OCI-LY7 (cell line): ENCODE results near the gene ERN1. TPM values are rescaled to one million over a fixed set of nuclear protein-coding genes. Genes with fewer than 3 reads are reported as not detected.
A peak's percentile ranks its signal among the peaks of the same experiment; 100 is the strongest.

ENCODE experiments used
- BruUV-seq: library from RNA; stranded (reverse); fragments of 400-500 nt; replicated peaks from 2 replicates; lab custom pipeline; 2021; lab: Mats Ljungman, UMichigan
- CTCF ChIA-PET: fragments of 300-600 bp; sonication (Branson Sonifier 250); formaldehyde crosslinking; loops from one replicate; lab custom pipeline; 2022; ENCODE audit warnings: antibody characterized with exemption; ENCODE audit not compliant: unreplicated experiment; lab: Charles Lee
- POLR2A ChIA-PET: fragments of 300-600 bp; sonication (Branson Sonifier 250); formaldehyde crosslinking; loops from one replicate; lab custom pipeline; 2022; ENCODE audit warnings: antibody characterized with exemption; lab: Charles Lee
- DNase-seq: peaks from one replicate; pipeline ENCODE4 v3.0.0-alpha.2; 2015; ENCODE audit warnings: low spot score
- H2AFZ ChIP-seq: fragments of 200-600 bp; sonication (generic), shearing (Covaris generic); 2 replicates; pipeline ENCODE4 v1.6.1; 2014; ENCODE audit warnings: mild to moderate bottlenecking, antibody characterized with exemption, low read length, moderate library complexity
- H3K27ac ChIP-seq: fragments of 200-600 bp; sonication (generic); 2 replicates; pipeline ENCODE4 v1.5.1; 2014; ENCODE audit warnings: mixed run types, low read depth, mild to moderate bottlenecking, moderate library complexity, low read length, inconsistent platforms; ENCODE audit not compliant: poor library complexity, severe bottlenecking
- H3K36me3 ChIP-seq: fragments of 200-600 bp; sonication (generic); 2 replicates; pipeline ENCODE4 v1.6.1; 2014; ENCODE audit warnings: mild to moderate bottlenecking, antibody characterized with exemption, low read length, moderate library complexity, mixed read lengths; ENCODE audit not compliant: insufficient read depth
- H3K4me1 ChIP-seq: fragments of 200-600 bp; sonication (generic); 2 replicates; pipeline ENCODE4 v1.5.1; 2014; ENCODE audit warnings: mild to moderate bottlenecking, low read length; ENCODE audit not compliant: insufficient read depth, poor library complexity, severe bottlenecking
- H3K4me2 ChIP-seq: fragments of 200-600 bp; sonication (generic); 2 replicates; pipeline ENCODE4 v1.6.1; 2014; ENCODE audit warnings: mild to moderate bottlenecking, low read length
- H3K4me3 ChIP-seq: fragments of 200-600 bp; sonication (generic); 2 replicates; pipeline ENCODE4 v1.5.1; 2014; ENCODE audit warnings: mild to moderate bottlenecking, low read depth, low read length; ENCODE audit not compliant: poor library complexity, severe bottlenecking
- H3K79me2 ChIP-seq: fragments of 200-600 bp; sonication (generic); 2 replicates; pipeline ENCODE4 v1.6.1; 2016; ENCODE audit warnings: low read depth, mild to moderate bottlenecking, low read length, moderate library complexity, mixed read lengths; ENCODE audit not compliant: insufficient read depth
- H3K9me2 ChIP-seq: fragments of 200-600 bp; sonication (generic); 2 replicates; pipeline ENCODE4 v1.6.1; 2016; ENCODE audit warnings: mild to moderate bottlenecking, low read length, mixed read lengths; ENCODE audit not compliant: insufficient read depth
- H3K9me3 ChIP-seq: fragments of 200-600 bp; sonication (generic); 2 replicates; pipeline ENCODE4 v1.6.1; 2014; ENCODE audit warnings: mild to moderate bottlenecking, mixed run types, low read length, mixed read lengths
- H4K20me1 ChIP-seq: fragments of 200-600 bp; sonication (generic); 2 replicates; pipeline ENCODE4 v1.6.1; 2014; ENCODE audit warnings: mild to moderate bottlenecking, antibody characterized with exemption, low read length, moderate library complexity, mixed read lengths; ENCODE audit not compliant: insufficient read depth
- EZH2phosphoT487 ChIP-seq: fragments of 200-600 bp; sonication (generic); IDR thresholded peaks from 2 replicates; pipeline ENCODE4 v1.6.1; 2018; ENCODE audit warnings: low read depth, borderline replicate concordance, mild to moderate bottlenecking, mixed run types, antibody characterized with exemption, low read length, moderate library complexity, mixed read lengths
- intact Hi-C: fragments of 100-400 bp; cut with micrococcal nuclease; formaldehyde crosslinking; loops from one replicate; pipeline ENCODE4 v1.10.0; 2022; ENCODE audit not compliant: unreplicated experiment
- total RNA-seq, 2 experiments: library from RNA; depleted of rRNA in 1 of 2; stranded (reverse); fragments of >200 nt in 1 of 2; shearing (Covaris generic) in 1 of 2; gene quantifications; 2 replicates each; pipeline ENCODE4 v1.2.3, GENCODE V29; 2014 to 2022
- TF ChIP-seq, protein P1 (sequence below): fragments of 200-600 bp; sonication (generic); conservative IDR thresholded peaks from 2 replicates; pipeline ENCODE4 v1.5.1; 2014; ENCODE audit warnings: mild to moderate bottlenecking, antibody characterized with exemption, low read length, moderate library complexity, mixed read lengths

The ERN1 gene
- total RNA-seq, 2 experiments from 2014 or later: 22.0 to 70.3 TPM

DNA sequence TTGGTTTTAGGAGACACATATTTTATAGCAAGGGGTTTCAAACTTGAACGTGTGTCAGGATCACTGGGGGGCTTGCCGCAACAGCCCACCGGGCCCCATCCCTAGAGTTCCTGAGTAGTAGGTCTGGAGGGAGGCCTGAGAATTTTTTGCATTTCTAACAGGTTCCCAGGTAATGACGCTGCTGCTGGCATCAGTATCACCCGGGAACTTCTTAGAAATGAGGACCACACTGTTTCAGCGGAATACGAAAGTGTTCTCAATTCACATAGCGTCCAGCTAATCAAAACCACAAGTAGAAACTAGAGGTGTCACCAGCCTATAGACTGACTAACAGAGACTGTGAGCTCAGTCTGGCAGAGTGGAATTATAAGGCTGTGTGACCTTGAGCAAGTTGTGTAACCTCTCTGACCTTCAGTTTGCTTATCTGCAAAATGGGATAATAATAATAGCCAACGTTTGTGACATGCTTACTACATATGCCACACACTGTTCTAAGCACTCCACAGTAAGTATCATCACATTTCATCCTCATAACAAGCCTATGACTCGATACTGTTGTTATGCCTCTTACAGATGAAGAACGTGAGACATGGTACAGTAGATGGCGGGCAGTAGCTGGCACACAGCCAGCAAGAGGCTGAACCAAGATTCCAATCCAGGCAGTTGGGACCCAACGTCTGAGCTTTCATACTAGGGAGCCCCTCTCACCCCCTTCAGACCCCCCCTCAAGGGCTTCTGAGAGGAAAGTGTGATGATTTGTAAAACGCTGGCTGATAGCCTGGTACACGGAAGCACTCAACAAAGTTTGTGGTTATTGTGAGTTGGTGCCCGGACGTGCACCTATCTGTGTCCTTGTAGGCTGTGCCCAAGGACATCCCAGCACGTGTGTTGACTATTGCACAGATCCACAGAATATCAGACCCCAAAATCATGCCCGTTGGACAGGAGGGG, 104.9 kb downstream of the ERN1 start:
- Histone ChIP-seq H3K4me2 (peak overlapping the region; percentile 61; the same call in 1 of the 2 replicates), H3K9me2 (no peaks in the 10 kb centered on the region), H4K20me1 (no peaks in the 10 kb centered on the region), H3K9me3 (no peaks in the 10 kb centered on the region), H3K79me2 (peaks cover 2% of the 10 kb centered on the region; the same call in 1 of the 2 replicates), H2AFZ (peak overlapping the region; percentile 64; the same call in 1 of the 2 replicates), H3K27ac (peak overlapping the region; percentile 20), H3K4me1 (peaks cover 75% of the 10 kb centered on the region), H3K36me3 (no peaks in the 10 kb centered on the region), H3K4me3 (no peak overlapping the region)
- intact Hi-C loops: loop anchor here (1.0 to 5.0 kb wide), 4 partner anchors 74 to 257 kb away; partner anchors contain the start of genes CD79B and CSHL1
- TF ChIP-seq, protein P1, sequence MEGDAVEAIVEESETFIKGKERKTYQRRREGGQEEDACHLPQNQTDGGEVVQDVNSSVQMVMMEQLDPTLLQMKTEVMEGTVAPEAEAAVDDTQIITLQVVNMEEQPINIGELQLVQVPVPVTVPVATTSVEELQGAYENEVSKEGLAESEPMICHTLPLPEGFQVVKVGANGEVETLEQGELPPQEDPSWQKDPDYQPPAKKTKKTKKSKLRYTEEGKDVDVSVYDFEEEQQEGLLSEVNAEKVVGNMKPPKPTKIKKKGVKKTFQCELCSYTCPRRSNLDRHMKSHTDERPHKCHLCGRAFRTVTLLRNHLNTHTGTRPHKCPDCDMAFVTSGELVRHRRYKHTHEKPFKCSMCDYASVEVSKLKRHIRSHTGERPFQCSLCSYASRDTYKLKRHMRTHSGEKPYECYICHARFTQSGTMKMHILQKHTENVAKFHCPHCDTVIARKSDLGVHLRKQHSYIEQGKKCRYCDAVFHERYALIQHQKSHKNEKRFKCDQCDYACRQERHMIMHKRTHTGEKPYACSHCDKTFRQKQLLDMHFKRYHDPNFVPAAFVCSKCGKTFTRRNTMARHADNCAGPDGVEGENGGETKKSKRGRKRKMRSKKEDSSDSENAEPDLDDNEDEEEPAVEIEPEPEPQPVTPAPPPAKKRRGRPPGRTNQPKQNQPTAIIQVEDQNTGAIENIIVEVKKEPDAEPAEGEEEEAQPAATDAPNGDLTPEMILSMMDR: no peak
- TF ChIP-seq EZH2phosphoT487: no peak
- BruUV-seq: no TSS peak
- DNase-seq: no peak
- POLR2A ChIA-PET: interaction anchor here (0.6 to 1.4 kb wide), 5 partner anchors 8 to 113 kb away, joined by 3 read pairs; no protein-coding TSS in a partner anchor
- CTCF ChIA-PET: interaction anchor here (0.6 to 1.1 kb wide), 6 partner anchors 33 to 308 kb away, joined by 3 to 5 read pairs (median 3); no protein-coding TSS in a partner anchor

DNA sequence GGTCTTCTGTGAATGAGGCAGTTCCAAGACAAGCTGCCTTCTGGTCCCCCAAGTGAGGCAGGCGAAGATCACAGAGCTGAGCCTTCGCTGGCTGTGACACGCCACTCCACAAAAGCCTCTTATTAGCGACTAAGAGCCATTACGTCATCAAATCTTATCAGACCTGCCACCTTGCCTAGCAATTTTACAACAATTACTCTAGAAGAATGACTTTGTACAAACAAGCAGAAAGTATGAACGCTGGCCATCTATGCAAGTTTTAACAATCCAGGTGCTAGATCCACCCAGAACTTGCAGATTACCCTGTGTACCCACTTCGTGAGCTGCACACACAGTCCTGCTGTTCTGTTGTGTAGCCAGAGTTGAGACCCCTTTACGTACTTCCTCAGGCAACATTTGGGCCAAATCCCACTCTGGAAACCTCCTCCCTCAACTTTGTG, 105.7 kb downstream of the ERN1 start:
- Histone ChIP-seq H3K4me1 (peaks cover 75% of the 10 kb centered on the region), H3K4me2 (peak overlapping the region; percentile 2; the same call in 1 of the 2 replicates), H3K79me2 (peaks cover 10% of the 10 kb centered on the region), H3K9me3 (no peaks in the 10 kb centered on the region), H3K9me2 (no peaks in the 10 kb centered on the region), H4K20me1 (no peaks in the 10 kb centered on the region), H3K36me3 (no peaks in the 10 kb centered on the region), H3K27ac (peak overlapping the region; percentile 20), H3K4me3 (no peak overlapping the region), H2AFZ (peak overlapping the region; percentile 20; the same call in 1 of the 2 replicates)
- no peak for DNase-seq
- POLR2A ChIA-PET: no interaction called here
- TF ChIP-seq, protein P1: no peak
- no peak for TF ChIP-seq EZH2phosphoT487
- intact Hi-C loops: loop anchor here (2.0 to 5.0 kb wide), 2 partner anchors 73 to 92 kb away; partner anchors contain the start of gene CD79B
- BruUV-seq: no TSS peak
- CTCF ChIA-PET: interaction anchor here (0.6 to 1.1 kb wide), 4 partner anchors 52 to 122 kb away, joined by 3 to 5 read pairs (median 4); no protein-coding TSS in a partner anchor
